GM19395 (cell line): Measurements from ENCODE around the gene PRKCSH.
A peak's percentile ranks its signal among the peaks of the same experiment; 100 is the strongest.
"Not testable (repeated sequence)": the region's sequence is repeated elsewhere in the genome, so short reads cannot be mapped to it uniquely, and the experiment has no call there.

Source experiments
- ATAC-seq: cut with Tn5 transposase; IDR thresholded peaks from one replicate; pipeline ENCODE4 v1.9.1; 2021; ENCODE audit warnings: mild to moderate bottlenecking, moderate library complexity; ENCODE audit not compliant: unreplicated experiment

PRKCSH gene

DNA sequence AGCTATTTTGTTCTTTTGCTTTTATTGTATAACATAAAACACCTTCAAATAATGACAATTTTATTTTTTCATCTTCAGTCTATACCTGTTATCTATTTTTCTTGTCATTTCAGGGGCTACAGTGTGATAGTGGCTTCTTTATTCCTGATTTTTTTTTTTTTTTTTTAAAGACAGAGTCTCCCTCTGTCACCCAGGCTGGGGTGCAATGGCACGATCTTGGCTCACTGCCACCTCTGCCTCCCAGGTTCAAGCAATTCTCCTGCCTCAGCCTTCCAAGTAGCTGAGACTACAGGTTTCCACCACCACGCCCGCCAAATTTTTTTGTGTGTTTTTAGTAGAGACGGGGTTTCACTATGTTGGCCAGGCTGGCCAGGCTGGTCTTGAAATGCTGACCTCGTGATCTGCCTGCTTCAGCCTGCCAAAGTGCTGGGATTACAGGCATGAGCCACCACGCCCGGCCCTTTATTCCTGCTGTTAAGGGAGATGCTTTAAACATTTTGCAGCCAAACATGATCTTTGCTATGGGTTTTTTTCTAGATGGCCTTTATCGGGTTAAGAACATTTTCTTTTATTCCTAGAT is 32.9 kb downstream of the PRKCSH start:
- ATAC-seq = not testable (repeated sequence)

- ATAC-seq = no peak
Measured at GRCh38 chr19:11473725-11474124, 38.3 kb downstream of the PRKCSH start.

- ATAC-seq = not testable (repeated sequence)
Measured at GRCh38 chr19:11475343-11475742, 39.9 kb downstream of the PRKCSH start.

DNA sequence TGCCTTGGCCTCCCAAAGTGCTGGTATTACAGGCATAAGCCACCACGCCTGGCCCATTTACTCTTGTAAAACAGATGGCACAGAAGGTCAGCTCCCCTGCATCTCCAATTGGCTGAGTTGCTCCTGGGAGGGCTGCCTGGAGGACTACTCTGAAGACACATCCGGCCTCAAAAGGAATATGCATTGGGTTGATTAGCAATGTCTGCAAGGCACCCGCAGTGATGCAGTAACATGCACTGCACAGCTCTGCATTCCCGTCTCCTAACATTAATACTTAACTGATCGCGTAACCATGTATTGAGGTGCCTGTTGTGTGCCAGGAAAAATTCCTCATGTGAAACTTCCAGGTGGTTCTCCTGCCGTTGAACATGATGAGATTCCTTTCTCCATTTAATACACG is 40.4 kb downstream of the PRKCSH start:
- no peak for ATAC-seq

DNA sequence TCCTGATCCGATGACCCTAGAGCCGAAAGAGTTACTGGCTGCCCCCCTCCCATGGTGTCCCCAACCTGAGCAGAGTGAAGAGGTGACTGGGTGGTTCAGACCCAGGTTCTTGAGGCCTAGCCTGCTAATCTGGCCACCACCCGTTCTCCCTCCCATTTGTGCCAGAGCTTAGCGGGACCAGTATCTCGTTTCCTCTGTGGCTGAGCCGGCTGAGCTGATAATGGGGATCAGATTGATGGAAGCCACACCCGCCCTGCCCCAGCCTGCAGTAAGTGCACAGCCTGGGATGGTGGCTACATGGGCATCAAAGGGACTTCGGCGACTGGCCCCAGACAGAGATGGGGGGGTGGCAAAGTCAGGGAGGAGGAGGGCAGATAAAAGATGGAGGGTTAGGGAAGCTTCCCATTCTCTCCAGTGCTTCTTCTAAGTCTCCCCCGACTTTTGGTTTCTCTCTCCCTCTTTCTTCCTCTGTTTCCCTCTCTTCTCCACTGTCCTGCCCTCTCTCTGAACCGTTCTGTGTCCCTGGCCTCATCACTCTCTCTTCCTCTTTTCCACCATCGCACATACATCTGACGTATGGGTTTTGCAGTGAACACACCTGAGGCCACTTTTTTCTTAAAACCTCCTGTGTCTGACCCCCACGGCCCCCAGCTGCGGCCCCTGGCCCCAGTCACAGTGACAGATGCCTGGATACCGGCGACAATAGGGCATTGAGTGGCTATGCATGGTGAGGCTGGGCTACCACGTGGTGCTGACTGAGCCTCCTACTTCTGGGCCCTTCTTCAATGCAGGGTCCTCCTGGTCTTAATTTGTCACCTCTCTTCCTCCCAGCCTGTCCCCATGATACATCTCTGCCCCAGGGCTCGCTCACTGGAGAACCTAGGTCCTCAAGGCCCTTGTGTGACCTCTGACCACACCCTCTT is 43.0 kb downstream of the PRKCSH start:
- ATAC-seq = no peak

DNA sequence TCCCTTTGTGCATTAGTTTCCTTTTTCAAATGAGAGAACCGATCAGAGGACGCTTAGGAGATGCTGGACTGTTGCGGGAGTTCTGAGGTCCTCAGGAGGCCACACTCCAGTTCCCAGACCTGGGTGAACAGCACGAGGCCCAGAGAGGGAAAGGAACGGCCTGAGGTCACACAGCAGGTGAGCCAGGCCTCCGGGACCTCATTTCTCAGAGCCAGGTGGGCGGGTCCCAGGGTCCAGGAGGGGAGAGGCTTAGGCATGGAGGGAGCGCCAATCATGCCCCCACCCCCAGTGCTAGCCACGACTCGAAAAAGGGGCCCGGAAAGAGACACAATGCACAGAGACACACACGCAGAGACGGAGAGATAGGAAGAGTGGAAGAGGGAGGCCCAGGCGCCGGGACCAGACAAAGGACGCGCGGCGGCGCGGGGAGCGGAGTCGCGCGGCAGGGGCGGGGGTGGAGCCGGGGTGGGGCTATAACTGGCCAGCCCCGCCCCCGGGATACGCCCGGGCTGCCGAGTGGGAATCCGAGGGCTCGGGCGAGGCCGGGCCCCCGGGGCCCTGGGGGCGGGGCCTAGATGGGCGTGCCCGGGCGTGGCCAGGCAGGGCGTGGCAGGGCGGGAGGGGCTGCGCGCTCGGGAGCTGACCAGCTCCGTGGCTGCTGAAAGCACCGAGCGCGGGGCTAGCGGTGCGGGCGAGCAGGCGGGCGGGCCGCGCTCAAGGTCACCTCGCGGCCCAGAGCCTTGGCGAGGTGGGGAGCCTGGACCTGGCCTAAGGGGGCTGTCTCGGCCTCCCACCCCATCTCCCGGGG is 43.9 kb downstream of the PRKCSH start:
- no peak for ATAC-seq

DNA sequence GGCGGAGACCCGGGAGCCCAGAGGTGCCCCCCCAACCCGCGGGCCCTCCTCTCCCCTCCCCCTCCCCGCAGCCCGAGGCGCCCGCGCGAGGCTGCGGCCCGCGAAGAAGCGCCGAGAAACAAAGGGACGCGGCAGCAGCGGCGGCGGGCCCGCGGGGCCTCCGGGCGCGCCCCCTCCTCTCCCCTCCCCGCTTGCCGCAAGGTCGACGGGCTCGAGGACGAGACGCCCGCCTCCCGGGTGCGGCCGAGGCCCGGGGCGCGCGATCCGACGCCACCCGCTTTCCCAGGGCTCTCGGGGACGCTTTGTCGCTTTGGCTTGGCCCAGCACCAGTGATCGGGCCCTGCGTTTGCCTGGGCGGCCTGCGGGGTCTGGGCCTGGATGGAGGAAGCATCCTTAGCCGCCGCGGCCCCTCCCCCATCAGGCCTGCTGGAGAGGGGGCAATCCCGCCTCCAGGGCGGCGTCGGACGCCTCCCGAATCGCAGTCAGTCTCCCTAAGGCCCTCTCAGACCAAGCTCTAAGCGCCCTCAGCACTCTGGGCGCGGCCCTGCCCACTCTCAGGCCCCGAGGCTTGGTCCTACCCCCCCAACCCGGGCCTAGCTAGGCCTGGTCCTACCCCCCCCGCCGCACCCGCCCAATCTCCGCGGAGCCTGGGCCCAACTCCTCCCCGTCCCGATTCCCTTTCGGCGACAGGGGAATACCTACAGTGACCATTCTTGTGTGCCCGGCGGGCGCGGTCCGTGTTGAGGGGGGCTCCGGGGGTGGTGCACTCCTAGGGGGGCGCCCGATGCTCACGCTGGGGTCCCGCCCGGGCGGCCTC is 44.7 kb downstream of the PRKCSH start:
- ATAC-seq = no peak

DNA sequence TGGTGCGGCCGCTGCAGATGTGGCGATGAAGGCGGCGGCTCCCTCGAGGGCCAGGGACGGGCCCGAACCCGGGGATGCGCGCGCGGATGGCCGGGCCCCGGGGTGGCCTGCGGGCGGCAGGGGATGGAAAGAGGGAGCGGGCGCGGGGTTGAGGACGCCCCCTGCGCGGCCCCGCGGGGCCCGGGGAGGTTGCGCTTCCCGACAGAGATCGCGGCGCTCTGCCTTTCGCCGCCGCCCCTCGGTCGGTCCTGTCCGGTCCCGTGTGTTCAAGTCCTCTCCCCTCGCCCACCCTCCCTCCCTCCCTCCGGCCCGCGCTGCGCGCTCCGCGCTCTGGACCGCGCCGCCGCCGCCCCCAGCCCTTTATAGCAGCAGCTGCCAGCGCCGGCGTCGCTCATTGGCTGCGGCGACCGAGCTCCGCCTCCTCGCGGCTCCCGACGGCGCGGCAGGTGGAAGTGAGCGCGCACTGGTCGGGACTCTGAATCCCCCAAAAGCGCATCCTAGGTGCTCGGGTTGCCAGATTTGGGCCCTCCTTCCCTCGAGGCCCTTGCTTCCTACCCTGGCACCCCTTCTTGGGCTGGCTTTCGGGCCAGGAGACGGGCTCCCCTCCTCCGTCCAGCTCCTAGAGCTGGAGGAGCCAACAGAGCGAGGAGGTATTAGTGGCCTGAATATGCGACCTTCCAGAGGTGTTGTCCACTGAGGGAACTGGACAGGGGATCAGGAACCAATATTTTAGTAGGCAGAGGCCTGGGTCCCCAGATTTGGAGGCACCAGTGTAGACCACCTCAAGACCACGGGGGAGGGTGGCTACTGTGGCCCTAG is 45.5 kb downstream of the PRKCSH start, which contains the start of gene ELAVL3:
Gene ELAVL3 (minus strand): TSS at position 332 of the 819 bp plus-strand sequence. CDS start 438 bp downstream, outside the sequence.
- no peak for ATAC-seq

GRCh38 chr19:11481534-11482383 is 46.3 kb downstream of the PRKCSH start:
- ATAC-seq = peak; percentile 53

GRCh38 chr19:11482384-11483050 is 47.1 kb downstream of the PRKCSH start:
- peak; percentile 63 for ATAC-seq

GRCh38 chr19:11483366-11484111 is 48.1 kb downstream of the PRKCSH start:
- no peak for ATAC-seq

GRCh38 chr19:11485245-11485837 is 49.9 kb downstream of the PRKCSH start:
- no peak for ATAC-seq

DNA sequence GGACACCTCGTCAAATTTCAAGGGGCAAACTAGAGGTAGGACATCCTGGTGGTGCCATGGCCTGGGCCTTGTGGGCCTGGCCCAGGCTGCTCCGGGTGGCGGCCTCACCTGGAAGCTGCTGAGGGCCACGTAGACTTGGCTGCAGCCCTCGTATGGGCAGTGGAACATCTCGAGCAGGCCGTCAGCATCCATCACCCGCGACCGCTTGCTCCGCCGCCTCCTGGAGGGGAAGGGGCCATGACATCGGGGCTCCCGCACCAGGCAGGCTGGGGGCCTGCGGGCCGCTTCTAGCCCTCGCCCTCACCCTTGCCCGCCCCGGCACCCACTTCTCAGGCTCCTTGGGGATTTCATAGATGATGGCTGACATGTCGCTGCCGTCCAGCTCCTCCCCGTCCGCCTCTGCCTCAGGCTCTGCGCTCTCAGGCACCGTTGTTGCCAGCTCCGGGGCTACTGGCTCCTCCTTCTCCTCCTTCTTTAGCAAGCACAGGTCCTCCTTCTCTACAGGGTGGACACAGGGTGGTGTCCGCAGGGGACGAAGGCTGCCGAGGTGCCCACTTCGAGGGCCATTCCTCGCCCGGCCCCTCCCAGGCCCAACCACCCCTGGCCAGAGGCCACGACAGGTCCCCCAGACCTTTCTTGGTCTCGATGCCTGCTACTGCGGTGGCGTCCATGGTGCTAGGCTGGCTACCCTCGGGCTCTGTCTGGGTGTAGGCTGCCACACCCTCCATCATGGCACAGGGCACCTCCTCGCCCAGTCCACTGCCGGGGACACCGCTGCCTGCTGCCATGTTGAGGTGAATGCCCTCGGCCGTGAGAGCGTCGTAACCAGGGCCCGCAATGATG is 51.4 kb downstream of the PRKCSH start:
- ATAC-seq = no peak

- no peak for ATAC-seq
Measured at GRCh38 chr19:11489378-11489777, 53.9 kb downstream of the PRKCSH start.

GRCh38 chr19:11494634-11495285 is 59.3 kb downstream of the PRKCSH start:
- ATAC-seq = no peak

- no peak for ATAC-seq
Measured at GRCh38 chr19:11495481-11495880, 60.0 kb downstream of the PRKCSH start.
